Measurements from ENCODE around the gene USP21. TPM values are rescaled to one million over a fixed set of nuclear protein-coding genes. Genes with fewer than 3 reads are reported as not detected.

Gene USP21
- total RNA-seq, 2 donors from 2014 or later: 23.2 to 28.8 TPM

DNA sequence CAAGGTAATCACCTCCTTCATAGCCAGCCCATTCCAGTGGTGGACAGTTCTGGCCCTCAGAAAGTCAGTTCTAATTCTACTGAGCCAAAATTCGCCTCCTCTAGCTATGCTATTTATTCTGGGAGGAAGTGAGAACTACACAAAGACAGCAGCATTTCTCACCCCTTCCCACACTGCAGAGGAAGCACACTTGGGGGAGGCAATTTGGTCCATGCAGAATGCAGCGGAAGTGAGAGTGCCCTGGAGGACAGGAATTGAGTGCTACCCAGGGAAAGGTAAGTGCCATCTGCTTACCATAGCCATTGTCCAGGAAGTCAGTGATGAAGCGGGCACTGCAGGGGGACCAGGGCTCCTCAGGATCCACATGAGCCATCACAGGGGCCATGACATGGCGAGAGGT is 35.9 kb downstream of the USP21 start:
- H3K4me1 ChIP-seq (ENCODE audit: control insufficient read depth in 1 of 2, low read depth in 2 of 2): peaks cover 0 to 8% of the 10 kb centered on the region in 2 donors
- ATAC-seq (ENCODE audit: insufficient number of reproducible peaks, low FRiP score, low read depth) (no peak), DNase-seq (ENCODE audit: low spot score) (no peak)
- H3K36me3 ChIP-seq: no peaks in the 10 kb centered on the region
- H3K4me3 ChIP-seq: no peak overlapping the region
- no peaks in the 10 kb centered on the region for H3K27me3 ChIP-seq (replicated peaks; ENCODE audit: insufficient read depth)
- no peak overlapping the region for H3K27ac ChIP-seq
- TF ChIP-seq, protein P1, sequence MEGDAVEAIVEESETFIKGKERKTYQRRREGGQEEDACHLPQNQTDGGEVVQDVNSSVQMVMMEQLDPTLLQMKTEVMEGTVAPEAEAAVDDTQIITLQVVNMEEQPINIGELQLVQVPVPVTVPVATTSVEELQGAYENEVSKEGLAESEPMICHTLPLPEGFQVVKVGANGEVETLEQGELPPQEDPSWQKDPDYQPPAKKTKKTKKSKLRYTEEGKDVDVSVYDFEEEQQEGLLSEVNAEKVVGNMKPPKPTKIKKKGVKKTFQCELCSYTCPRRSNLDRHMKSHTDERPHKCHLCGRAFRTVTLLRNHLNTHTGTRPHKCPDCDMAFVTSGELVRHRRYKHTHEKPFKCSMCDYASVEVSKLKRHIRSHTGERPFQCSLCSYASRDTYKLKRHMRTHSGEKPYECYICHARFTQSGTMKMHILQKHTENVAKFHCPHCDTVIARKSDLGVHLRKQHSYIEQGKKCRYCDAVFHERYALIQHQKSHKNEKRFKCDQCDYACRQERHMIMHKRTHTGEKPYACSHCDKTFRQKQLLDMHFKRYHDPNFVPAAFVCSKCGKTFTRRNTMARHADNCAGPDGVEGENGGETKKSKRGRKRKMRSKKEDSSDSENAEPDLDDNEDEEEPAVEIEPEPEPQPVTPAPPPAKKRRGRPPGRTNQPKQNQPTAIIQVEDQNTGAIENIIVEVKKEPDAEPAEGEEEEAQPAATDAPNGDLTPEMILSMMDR (IDR thresholded peaks at IDR 0.05): no peak
- no peaks in the 10 kb centered on the region for H3K9me3 ChIP-seq

DNA sequence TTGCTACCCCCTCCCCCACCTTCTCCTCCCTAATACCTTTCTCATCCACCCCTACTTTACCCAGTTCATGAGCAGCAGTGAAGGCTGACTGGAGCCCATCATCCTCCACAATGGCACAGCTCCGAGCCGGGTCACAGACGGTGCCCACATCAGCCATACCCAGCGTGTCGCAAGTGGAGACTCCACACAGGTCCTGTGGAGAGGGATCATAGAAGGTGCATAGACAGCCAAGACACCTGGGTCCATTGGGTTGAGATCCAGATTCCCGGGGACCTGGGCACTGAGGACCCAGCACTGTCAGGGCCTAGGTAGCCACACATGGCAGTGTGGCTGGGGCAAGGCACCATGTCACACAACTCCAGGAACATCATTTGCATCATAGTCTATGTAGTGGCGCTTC is 36.8 kb downstream of the USP21 start:
- H3K4me3 ChIP-seq: no peak overlapping the region
- TF ChIP-seq, protein P1 (IDR thresholded peaks at IDR 0.05): no peak
- H3K27me3 ChIP-seq (replicated peaks; ENCODE audit: insufficient read depth): no peaks in the 10 kb centered on the region
- no peak for DNase-seq (ENCODE audit: low spot score)
- no peak for ATAC-seq (ENCODE audit: insufficient number of reproducible peaks, low FRiP score, low read depth)
- H3K36me3 ChIP-seq: no peaks in the 10 kb centered on the region
- H3K4me1 ChIP-seq (ENCODE audit: control insufficient read depth in 1 of 2, low read depth in 2 of 2): peaks cover 1 to 17% of the 10 kb centered on the region in 2 donors
- no peak overlapping the region for H3K27ac ChIP-seq
- H3K9me3 ChIP-seq: no peaks in the 10 kb centered on the region

DNA sequence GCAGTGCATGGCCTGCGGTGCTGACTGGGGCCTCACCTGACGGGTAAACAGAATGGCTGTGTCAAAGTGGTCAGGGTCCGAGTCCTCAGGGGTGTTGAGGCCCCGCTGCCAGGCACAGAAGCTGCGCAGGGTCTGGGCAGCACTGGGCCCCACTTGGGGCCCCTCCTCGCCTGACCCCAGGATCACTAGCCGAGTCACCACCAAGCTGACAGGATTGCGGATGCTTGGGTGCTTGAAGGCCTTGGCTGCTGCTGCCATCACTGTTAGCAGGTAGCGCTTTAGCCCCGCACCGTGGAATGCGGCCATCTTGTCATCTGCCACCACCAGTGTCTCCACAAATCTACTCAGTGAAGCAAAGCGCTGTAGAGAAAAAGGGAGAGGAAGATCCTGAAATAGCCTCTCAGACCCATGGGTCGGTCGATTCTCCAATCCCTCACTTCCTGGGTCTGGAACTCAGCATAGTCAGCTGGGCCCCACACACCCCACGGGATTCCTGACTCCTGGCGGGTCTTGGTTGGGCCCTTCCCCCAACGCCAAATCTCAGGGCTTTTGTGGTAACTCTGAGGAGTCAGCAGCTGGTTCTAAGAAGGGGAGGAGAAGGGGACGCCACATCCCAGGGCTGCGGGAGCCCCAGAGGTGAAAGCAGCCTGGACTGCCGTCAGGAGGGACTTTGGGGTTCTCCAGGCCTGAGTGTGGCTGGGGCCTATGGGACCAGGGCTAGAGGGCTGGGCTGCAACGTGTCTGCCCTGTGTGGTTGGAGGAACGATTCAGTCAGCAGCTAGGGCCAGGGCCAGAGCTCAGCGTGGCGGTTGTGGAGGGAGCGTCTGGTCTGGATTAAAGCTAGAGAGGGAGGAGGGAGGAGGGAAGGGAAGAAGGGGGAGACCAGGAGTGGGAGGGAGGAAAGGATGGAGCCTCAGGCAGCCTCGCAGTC is 37.5 kb downstream of the USP21 start:
- Histone ChIP-seq H3K36me3 (no peaks in the 10 kb centered on the region), H3K27ac (no peak overlapping the region), H3K4me1 (ENCODE audit: control insufficient read depth in 1 of 2, low read depth in 2 of 2) (peaks cover 3 to 23% of the 10 kb centered on the region in 2 donors), H3K4me3 (peak overlapping the region; percentile 40), H3K9me3 (no peaks in the 10 kb centered on the region), H3K27me3 (replicated peaks; ENCODE audit: insufficient read depth) (no peaks in the 10 kb centered on the region)
- DNase-seq (ENCODE audit: low spot score) (no peak), ATAC-seq (ENCODE audit: insufficient number of reproducible peaks, low FRiP score, low read depth) (no peak)
- TF ChIP-seq, protein P1 (IDR thresholded peaks at IDR 0.05): no peak

DNA sequence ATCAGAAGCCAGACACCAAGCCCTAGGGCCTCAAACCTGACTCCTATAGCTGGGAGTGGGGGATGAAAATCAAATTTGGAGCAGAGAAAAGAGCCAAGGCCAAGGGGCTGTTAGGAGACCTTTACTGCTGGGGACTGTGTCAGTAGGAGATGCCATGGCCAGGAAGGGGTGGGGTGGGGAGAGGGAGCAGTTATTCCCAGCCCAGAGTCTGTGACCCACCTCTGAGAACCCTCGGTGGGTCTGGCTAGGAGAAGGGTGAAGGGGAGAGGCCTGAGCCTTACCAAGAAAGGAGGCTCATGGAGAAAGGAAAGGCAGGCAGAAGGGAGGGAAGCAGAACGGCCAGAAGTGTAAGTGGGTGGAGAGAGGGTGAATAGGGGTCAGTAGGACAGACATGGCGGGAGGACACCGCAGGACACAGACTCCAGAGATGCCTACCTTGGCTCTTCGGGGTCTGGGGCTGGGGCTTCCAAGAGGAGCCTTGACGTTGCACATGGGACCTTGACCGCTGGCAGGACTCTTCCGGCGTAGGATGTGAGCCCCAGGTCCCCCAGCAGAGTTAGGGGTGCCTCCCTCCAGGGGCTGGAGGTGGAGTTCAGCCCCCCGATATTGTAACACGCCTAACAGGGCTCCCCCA is 38.4 kb downstream of the USP21 start:
- peak overlapping the region; percentile 40 for H3K4me3 ChIP-seq
- no peak for DNase-seq (ENCODE audit: low spot score)
- TF ChIP-seq, protein P1 (IDR thresholded peaks at IDR 0.05): no peak

DNA sequence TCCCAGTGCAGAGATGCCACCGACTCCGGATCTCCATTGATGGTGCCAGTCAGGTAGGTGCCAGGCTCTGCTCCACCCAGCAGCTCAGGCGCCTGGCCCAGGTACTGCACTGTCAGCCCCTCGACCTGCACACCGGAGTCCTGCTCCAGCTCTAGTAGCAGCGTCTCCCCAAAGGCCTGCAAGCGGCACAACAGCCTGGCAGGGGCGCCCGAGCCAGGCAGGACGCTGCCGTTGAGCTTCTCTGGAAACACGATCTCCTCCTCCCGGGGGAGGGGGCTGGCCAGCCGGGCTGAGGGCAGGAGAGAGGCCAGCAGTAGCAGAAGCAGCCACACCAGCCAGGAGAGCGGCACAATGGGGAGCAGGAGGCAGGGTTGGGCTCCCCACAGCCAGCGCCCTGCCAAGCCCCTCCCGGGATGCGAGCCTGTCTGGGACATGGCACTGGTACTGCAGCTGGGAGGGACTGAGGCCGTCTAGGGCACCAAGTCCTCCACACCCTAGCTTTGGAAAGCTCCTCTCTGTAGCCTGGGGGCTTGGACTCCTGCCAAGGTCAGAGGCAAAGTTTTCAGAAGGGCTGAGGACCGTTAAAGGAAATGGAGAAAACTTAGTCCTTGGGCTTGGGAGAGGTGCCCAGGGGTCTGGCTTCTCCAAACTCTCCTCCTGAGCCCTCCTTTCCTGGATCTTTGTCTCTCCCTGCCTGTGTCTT is 39.0 kb downstream of the USP21 start:
- Histone ChIP-seq H3K9me3 (no peaks in the 10 kb centered on the region), H3K27me3 (replicated peaks; ENCODE audit: insufficient read depth) (no peaks in the 10 kb centered on the region), H3K36me3 (no peaks in the 10 kb centered on the region), H3K4me1 (ENCODE audit: control insufficient read depth in 1 of 2, low read depth in 2 of 2) (peaks cover 8 to 30% of the 10 kb centered on the region in 2 donors), H3K27ac (no peak overlapping the region), H3K4me3 (peak overlapping the region; percentile 40)
- no peak for ATAC-seq (ENCODE audit: insufficient number of reproducible peaks, low FRiP score, low read depth)
- TF ChIP-seq, protein P1 (IDR thresholded peaks at IDR 0.05): no peak
- no peak for DNase-seq (ENCODE audit: low spot score)

More for the DNA sequence above, 38.4 kb downstream of the USP21 start:
- Histone ChIP-seq H3K4me1 (ENCODE audit: control insufficient read depth in 1 of 2, low read depth in 2 of 2) (peaks cover 3 to 23% of the 10 kb centered on the region in 2 donors), H3K27ac (no peak overlapping the region), H3K9me3 (no peaks in the 10 kb centered on the region), H3K36me3 (no peaks in the 10 kb centered on the region), H3K27me3 (replicated peaks; ENCODE audit: insufficient read depth) (no peaks in the 10 kb centered on the region)
- ATAC-seq (ENCODE audit: insufficient number of reproducible peaks, low FRiP score, low read depth): no peak

Data from thoracic aorta (tissue), 2 donors.